Thyroid gland (tissue), 4 donors: ENCODE data around the gene PCSK2.

Source experiments
- POLR2A ChIP-seq, 2 donors: fragments of 450-650 bp; IDR thresholded peaks; one replicate each; pipeline ENCODE4 v1.6.1; 2017; ENCODE audit warnings: antibody characterized with exemption in 2 of 2, mild to moderate bottlenecking in 2 of 2, moderate library complexity in 1 of 2
- TF ChIP-seq, protein P1 (sequence below), 6 experiments: fragments of 200-600 bp in 3 of 6; fragments of 450-650 bp in 3 of 6; sonication (generic) in 3 of 6; IDR thresholded peaks; one replicate each; pipeline ENCODE4 v1.5.1; 2016 to 2019; ENCODE audit warnings: antibody characterized with exemption in 6 of 6, mild to moderate bottlenecking in 2 of 6, inconsistent platforms in 1 of 6, moderate library complexity in 1 of 6

DNA sequence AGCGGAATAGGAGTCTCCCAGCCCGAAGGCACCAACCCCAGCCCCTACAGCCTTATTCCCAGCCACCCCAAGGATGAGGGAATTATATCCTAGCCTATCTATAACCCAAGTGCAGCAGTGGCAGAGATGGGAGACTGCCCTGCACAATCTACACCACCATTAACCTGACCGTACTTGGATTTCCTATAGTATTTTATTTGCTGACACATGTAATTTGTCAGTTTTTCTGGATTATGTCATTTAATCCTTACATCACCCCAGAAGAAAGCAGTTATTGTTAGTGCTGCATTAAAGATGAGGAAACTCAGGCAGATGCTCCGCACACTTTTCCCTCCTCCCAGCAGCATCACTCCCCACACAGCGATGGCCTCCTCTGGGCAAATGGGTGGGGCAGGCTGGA is 298.3 kb downstream of the PCSK2 start:
- TF ChIP-seq, protein P1, sequence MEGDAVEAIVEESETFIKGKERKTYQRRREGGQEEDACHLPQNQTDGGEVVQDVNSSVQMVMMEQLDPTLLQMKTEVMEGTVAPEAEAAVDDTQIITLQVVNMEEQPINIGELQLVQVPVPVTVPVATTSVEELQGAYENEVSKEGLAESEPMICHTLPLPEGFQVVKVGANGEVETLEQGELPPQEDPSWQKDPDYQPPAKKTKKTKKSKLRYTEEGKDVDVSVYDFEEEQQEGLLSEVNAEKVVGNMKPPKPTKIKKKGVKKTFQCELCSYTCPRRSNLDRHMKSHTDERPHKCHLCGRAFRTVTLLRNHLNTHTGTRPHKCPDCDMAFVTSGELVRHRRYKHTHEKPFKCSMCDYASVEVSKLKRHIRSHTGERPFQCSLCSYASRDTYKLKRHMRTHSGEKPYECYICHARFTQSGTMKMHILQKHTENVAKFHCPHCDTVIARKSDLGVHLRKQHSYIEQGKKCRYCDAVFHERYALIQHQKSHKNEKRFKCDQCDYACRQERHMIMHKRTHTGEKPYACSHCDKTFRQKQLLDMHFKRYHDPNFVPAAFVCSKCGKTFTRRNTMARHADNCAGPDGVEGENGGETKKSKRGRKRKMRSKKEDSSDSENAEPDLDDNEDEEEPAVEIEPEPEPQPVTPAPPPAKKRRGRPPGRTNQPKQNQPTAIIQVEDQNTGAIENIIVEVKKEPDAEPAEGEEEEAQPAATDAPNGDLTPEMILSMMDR (IDR thresholded peaks at IDR 0.05) = no peak
- TF ChIP-seq POLR2A (IDR thresholded peaks at IDR 0.05) = no peak
